ENCODE measurements around the gene WBP2. TPM values are rescaled to one million over a fixed set of nuclear protein-coding genes. Genes with fewer than 3 reads are reported as not detected.

Gene WBP2
- total and polyA plus RNA-seq, 2 of the 13 experiments (the other 11 are each of a cell fraction or from before 2014, with no cell fraction given), result 29.2 to 29.5 TPM

- TF ChIP-seq ZNF7 (CRISPR knock-in tag; IDR thresholded peaks at IDR 0.05) (no peak), TARDBP (CRISPR knock-in tag; IDR thresholded peaks at IDR 0.05) (no peak), ZNF639 (CRISPR knock-in tag; conservative IDR thresholded peaks at IDR 0.05) (no peak), JUN (CRISPR knock-in tag; IDR thresholded peaks at IDR 0.05) (no peak; the same call in 1 of the 2 replicates), U2AF1 (optimal IDR thresholded peaks at IDR 0.05; ENCODE audit: low read depth, low read length) (no peak), ZSCAN9 (CRISPR knock-in tag; IDR thresholded peaks at IDR 0.05; ENCODE audit: borderline replicate concordance) (no peak), BATF2 (CRISPR knock-in tag; IDR thresholded peaks at IDR 0.05) (peak; percentile 19), RFX3 (CRISPR knock-in tag; IDR thresholded peaks at IDR 0.05) (no peak), PRPF4 (IDR thresholded peaks at IDR 0.05; ENCODE audit: low read depth, low read length, poor library complexity, severe bottlenecking) (no peak), AGO1 (IDR thresholded peaks at IDR 0.05; ENCODE audit: low read depth, low read length, poor library complexity, severe bottlenecking) (peak; percentile 96), SNAI1 (CRISPR knock-in tag; IDR thresholded peaks at IDR 0.05; ENCODE audit: borderline replicate concordance) (0 out of 2 replicates have a peak, but pooled peaks have one; percentile 77), ZFP82 (CRISPR knock-in tag; IDR thresholded peaks at IDR 0.05; ENCODE audit: borderline replicate concordance) (no peak), ZNF552 (CRISPR knock-in tag; IDR thresholded peaks at IDR 0.05; ENCODE audit: borderline replicate concordance) (no peak), ZNF460 (CRISPR knock-in tag; IDR thresholded peaks at IDR 0.05; ENCODE audit: borderline replicate concordance) (no peak), POGZ (CRISPR knock-in tag; IDR thresholded peaks at IDR 0.05) (peak; percentile 70; the same call in 1 of the 2 replicates), REL (CRISPR knock-in tag; conservative IDR thresholded peaks at IDR 0.05) (peak; percentile 25; the same call in 1 of the 2 replicates), ZNF282 (IDR thresholded peaks at IDR 0.05; ENCODE audit: partially characterized antibody) (no peak), MAZ (IDR thresholded peaks at IDR 0.05; ENCODE audit: borderline replicate concordance, low read depth, low read length) (no peak), MAZ (CRISPR knock-in tag; IDR thresholded peaks at IDR 0.05; ENCODE audit: low read depth) (peak; percentile 37), NR2F1 (CRISPR knock-in tag; IDR thresholded peaks at IDR 0.05) (no peak), CREB1 (IDR thresholded peaks at IDR 0.05) (no peak), CREB1 (CRISPR knock-in tag; IDR thresholded peaks at IDR 0.05) (no peak), THYN1 (CRISPR knock-in tag; IDR thresholded peaks at IDR 0.05; ENCODE audit: borderline replicate concordance, low read depth) (no peak), ZNF121 (CRISPR knock-in tag; IDR thresholded peaks at IDR 0.05) (no peak), ZBTB42 (CRISPR knock-in tag; IDR thresholded peaks at IDR 0.05) (peak; percentile 95), ZMYM3 (CRISPR knock-in tag; IDR thresholded peaks at IDR 0.05) (no peak), MIER3 (CRISPR knock-in tag; IDR thresholded peaks at IDR 0.05; ENCODE audit: borderline replicate concordance) (no peak), ZNF335 (CRISPR knock-in tag; IDR thresholded peaks at IDR 0.05) (no peak)
Observed at GRCh38 chr17:75876938-75877751, 22.0 kb upstream of the WBP2 start (continued).

Data from HepG2 (cell line).